ENCODE results near the gene CYP11A1.

DNA sequence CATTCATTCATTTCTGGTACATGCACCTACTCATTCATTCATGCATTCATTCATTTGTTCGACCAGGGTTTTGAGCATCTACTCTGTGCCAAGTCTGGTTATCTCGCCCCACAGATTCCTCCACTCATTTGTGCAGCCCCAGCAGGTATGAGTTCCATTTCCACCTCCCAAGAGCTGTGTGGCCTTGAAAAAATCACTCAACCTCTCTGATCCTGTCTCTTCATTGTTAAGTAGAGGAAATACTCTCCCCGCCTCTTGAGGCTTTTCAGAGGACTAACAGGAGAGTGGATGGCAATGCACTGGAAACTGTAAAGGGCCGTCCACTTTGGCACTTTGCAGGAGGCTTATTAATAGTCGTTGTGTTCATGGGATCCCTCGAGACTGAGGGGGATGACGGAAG, 61.8 kb downstream of the CYP11A1 start:
- TF ChIP-seq, protein P1, sequence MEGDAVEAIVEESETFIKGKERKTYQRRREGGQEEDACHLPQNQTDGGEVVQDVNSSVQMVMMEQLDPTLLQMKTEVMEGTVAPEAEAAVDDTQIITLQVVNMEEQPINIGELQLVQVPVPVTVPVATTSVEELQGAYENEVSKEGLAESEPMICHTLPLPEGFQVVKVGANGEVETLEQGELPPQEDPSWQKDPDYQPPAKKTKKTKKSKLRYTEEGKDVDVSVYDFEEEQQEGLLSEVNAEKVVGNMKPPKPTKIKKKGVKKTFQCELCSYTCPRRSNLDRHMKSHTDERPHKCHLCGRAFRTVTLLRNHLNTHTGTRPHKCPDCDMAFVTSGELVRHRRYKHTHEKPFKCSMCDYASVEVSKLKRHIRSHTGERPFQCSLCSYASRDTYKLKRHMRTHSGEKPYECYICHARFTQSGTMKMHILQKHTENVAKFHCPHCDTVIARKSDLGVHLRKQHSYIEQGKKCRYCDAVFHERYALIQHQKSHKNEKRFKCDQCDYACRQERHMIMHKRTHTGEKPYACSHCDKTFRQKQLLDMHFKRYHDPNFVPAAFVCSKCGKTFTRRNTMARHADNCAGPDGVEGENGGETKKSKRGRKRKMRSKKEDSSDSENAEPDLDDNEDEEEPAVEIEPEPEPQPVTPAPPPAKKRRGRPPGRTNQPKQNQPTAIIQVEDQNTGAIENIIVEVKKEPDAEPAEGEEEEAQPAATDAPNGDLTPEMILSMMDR (IDR thresholded peaks at IDR 0.05 in 4 of 5, conservative IDR thresholded peaks at IDR 0.05 in 1 of 5), result no peak
- TF ChIP-seq POLR2A (IDR thresholded peaks at IDR 0.05), result no peak

Data from gastrocnemius medialis (tissue), 4 donors.